Endothelial cell of umbilical vein (primary cell): ENCODE measurements around the gene BZW2. TPM values are rescaled to one million over a fixed set of nuclear protein-coding genes. Genes with fewer than 3 reads are reported as not detected.

Experiments
- BruUV-seq: library from RNA; stranded (reverse); fragments of 400-500 nt; replicated peaks from 2 replicates; lab custom pipeline; 2021; lab: Mats Ljungman, UMichigan
- CTCF ChIA-PET: fragments of 300-600, 350-600 bp; sonication (Branson Sonifier 250); formaldehyde crosslinking; loops from one replicate; lab custom pipeline; 2021; ENCODE audit warnings: antibody characterized with exemption, inconsistent platforms; lab: Charles Lee
- POLR2A ChIA-PET: fragments of 300-600, 350-600 bp; sonication (Branson Sonifier 250); formaldehyde crosslinking; loops from one replicate; lab custom pipeline; 2021; ENCODE audit warnings: antibody characterized with exemption, inconsistent platforms; lab: Charles Lee
- DNase-seq: peaks from one replicate; pipeline ENCODE4 v3.0.0-alpha.2; 2011; ENCODE audit warnings: low read depth, low spot score
- FAIRE-seq: peaks from 2 replicates; lab custom pipeline; 2011; peaks lifted over from hg19 to GRCh38; lab: Jason Lieb, UNC
- H2AFZ ChIP-seq: 2 replicates; pipeline ENCODE4 v1.6.0; 2012; ENCODE audit warnings: low read depth, low read length, control low read depth, inconsistent platforms
- H3K27ac ChIP-seq: 2 replicates; pipeline ENCODE4 v1.5.1; 2011; ENCODE audit warnings: low read depth, mild to moderate bottlenecking, control low read depth, low read length, moderate library complexity; ENCODE audit not compliant: insufficient read depth
- H3K27me3 ChIP-seq, 2 experiments: 2 replicates each; pipeline versions ENCODE4 v1.6.0 to v1.6.1; 2011; ENCODE audit warnings: low read length in 2 of 2, mixed read lengths in 1 of 2; ENCODE audit not compliant: control insufficient read depth in 2 of 2, insufficient read depth in 2 of 2
- H3K36me3 ChIP-seq, 2 experiments: 2 replicates in 1 of 2; 3 replicates in 1 of 2; pipeline ENCODE4 v1.5.1; 2011; ENCODE audit warnings: low read length in 2 of 2, mild to moderate bottlenecking in 1 of 2, moderate library complexity in 1 of 2; ENCODE audit not compliant: control insufficient read depth in 2 of 2, insufficient read depth in 2 of 2; ENCODE audit errors: extremely low read depth in 1 of 2
- H3K4me1 ChIP-seq: 3 replicates; pipeline ENCODE4 v1.5.1; 2011; ENCODE audit warnings: mild to moderate bottlenecking, low read length; ENCODE audit not compliant: control insufficient read depth, insufficient read depth; ENCODE audit errors: extremely low read depth
- H3K4me2 ChIP-seq: 2 replicates; pipeline ENCODE4 v1.6.1; 2011; ENCODE audit warnings: low read length, control low read depth, mixed read lengths; ENCODE audit not compliant: insufficient read depth
- H3K4me3 ChIP-seq, 3 experiments: fragments of 200-600 bp in 1 of 3; sonication (generic), shearing (Covaris generic) in 1 of 3; replicated peaks in 1 of 3; 2 replicates each; pipeline ENCODE4 v1.5.1; 2011 to 2016; ENCODE audit warnings: control low read depth in 3 of 3, low read length in 3 of 3, mild to moderate bottlenecking in 2 of 3, inconsistent platforms in 1 of 3, low read depth in 1 of 3, moderate library complexity in 1 of 3; ENCODE audit not compliant: insufficient read depth in 1 of 3
- H3K79me2 ChIP-seq: 2 replicates; pipeline ENCODE4 v1.6.0; 2012; ENCODE audit warnings: low read length, inconsistent platforms; ENCODE audit not compliant: control insufficient read depth, insufficient read depth
- H3K9ac ChIP-seq: replicated peaks from 2 replicates; pipeline ENCODE3; 2011; ENCODE audit warnings: low read length, control low read depth; ENCODE audit not compliant: insufficient read depth; ENCODE audit errors: extremely low read depth
- H3K9me1 ChIP-seq: replicated peaks from 3 replicates; pipeline ENCODE4 v1.6.0; 2011; ENCODE audit warnings: mild to moderate bottlenecking, low read length; ENCODE audit not compliant: control insufficient read depth, insufficient read depth; ENCODE audit errors: extremely low read depth
- H3K9me3 ChIP-seq: replicated peaks from 2 replicates; pipeline ENCODE4 v1.5.1; 2012; ENCODE audit warnings: low read length, inconsistent platforms; ENCODE audit not compliant: control insufficient read depth, insufficient read depth
- H4K20me1 ChIP-seq: replicated peaks from 2 replicates; pipeline ENCODE3; 2011; ENCODE audit warnings: mild to moderate bottlenecking, low read length; ENCODE audit not compliant: control insufficient read depth, insufficient read depth; ENCODE audit errors: extremely low read depth
- EZH2 ChIP-seq: IDR thresholded peaks from 2 replicates; pipeline ENCODE4 v1.6.1; 2012; ENCODE audit warnings: borderline replicate concordance, low read depth, mild to moderate bottlenecking, moderate library complexity, low read length, inconsistent platforms; ENCODE audit not compliant: severe bottlenecking
- FOS ChIP-seq: IDR thresholded peaks from 2 replicates; pipeline ENCODE4 v1.6.1; 2011; ENCODE audit warnings: mild to moderate bottlenecking, low read length, moderate library complexity, borderline replicate concordance; ENCODE audit not compliant: insufficient read depth
- GATA2 ChIP-seq: IDR thresholded peaks from 2 replicates; pipeline ENCODE4 v1.7.0; 2011; ENCODE audit warnings: low read depth, mild to moderate bottlenecking, moderate library complexity, mixed read lengths, low read length; ENCODE audit not compliant: insufficient read length, insufficient read depth
- JUN ChIP-seq: IDR thresholded peaks from 2 replicates; pipeline ENCODE4 v1.6.1; 2011; ENCODE audit warnings: borderline replicate concordance, low read depth; ENCODE audit not compliant: insufficient read length, insufficient read depth
- MYC ChIP-seq: IDR thresholded peaks from one replicate; pipeline ENCODE4 v1.6.1; 2011; ENCODE audit warnings: mild to moderate bottlenecking, low read depth, low read length
- POLR2A ChIP-seq: IDR thresholded peaks from 2 replicates; pipeline ENCODE4 v1.6.1; 2012; ENCODE audit warnings: low read depth, mild to moderate bottlenecking, control low read depth, low read length
- POLR2AphosphoS5 ChIP-seq: IDR thresholded peaks from 2 replicates; pipeline ENCODE4 v1.6.1; 2012; ENCODE audit warnings: low read depth, mild to moderate bottlenecking, control low read depth, low read length, moderate library complexity; ENCODE audit not compliant: insufficient read depth
- dilution Hi-C: fragments of 300-500 bp; cut with MboI; formaldehyde crosslinking; loops from one replicate; pipeline ENCODE4 v1.15.0; 2019; ENCODE audit warnings: low sequenced_read_pairs; ENCODE audit not compliant: extremely low pct_ligation_motif_present
- intact Hi-C: fragments of 100-400 bp; cut with micrococcal nuclease; formaldehyde crosslinking; loops from one replicate; pipeline ENCODE4 v1.10.0; 2022
- polyA plus RNA-seq, 4 experiments: library from polyadenylated mRNA; depleted of rRNA in 3 of 4; stranded (reverse) in 3 of 4; unstranded in 1 of 4; fragments of >200 nt; gene quantifications; 2 replicates each; pipeline versions ENCODE4 v1.2.1 to v1.2.3, GENCODE V29; 2011 to 2012; ENCODE audit warnings: missing spikeins in 1 of 4
- total RNA-seq: library from RNA; stranded (reverse); gene quantifications from 2 replicates; pipeline ENCODE4 v1.2.3, GENCODE V29; 2021
- TF ChIP-seq, protein P1 (sequence below), 2 donors: IDR thresholded peaks; 1 replicate in 1 of 2; 2 replicates in 1 of 2; pipeline ENCODE4 v1.5.1; 2011; ENCODE audit warnings: low read length in 2 of 2, mild to moderate bottlenecking in 2 of 2, moderate library complexity in 2 of 2, control low read depth in 1 of 2, inconsistent platforms in 1 of 2, low read depth in 1 of 2; ENCODE audit not compliant: insufficient read depth in 1 of 2; ENCODE audit errors: extremely low read depth in 1 of 2
- TF ChIP-seq, protein P2 (sequence below): IDR thresholded peaks from 2 replicates; pipeline ENCODE4 v1.6.1; 2011; ENCODE audit not compliant: insufficient read depth, insufficient read length

The BZW2 gene
- total and polyA plus RNA-seq, 2 donors (not counting 3 experiments of a cell fraction or from before 2014, with no cell fraction given), result 39.7 to 106 TPM

DNA sequence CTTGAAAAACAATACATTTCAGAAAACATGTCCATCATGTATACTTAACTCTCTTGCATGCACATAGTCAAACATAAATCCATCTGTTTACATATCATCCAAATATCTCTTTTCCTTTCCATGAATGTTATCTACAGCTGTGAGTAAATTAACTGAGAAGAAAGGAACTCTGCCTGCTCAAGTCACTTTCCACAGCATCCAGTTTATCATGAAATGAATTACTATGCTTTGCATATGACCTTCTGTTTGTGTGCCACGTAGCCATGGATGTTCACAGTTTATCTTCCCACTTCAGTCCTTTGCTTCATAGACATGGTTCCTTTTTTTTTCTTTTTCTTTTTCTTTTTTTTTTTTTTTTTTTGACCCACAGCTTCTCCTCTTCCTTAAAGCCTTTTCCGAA lies 39.6 kb downstream of the BZW2 start:
- H3K4me1 ChIP-seq, result no peaks in the 10 kb centered on the region
- CTCF ChIA-PET, result interaction anchor here (0.8 kb wide), 1 partner anchor 233 kb away, joined by 3 read pairs; no protein-coding TSS in a partner anchor
- TF ChIP-seq MYC, result no peak
- no peak for TF ChIP-seq FOS
- TF ChIP-seq, protein P1, sequence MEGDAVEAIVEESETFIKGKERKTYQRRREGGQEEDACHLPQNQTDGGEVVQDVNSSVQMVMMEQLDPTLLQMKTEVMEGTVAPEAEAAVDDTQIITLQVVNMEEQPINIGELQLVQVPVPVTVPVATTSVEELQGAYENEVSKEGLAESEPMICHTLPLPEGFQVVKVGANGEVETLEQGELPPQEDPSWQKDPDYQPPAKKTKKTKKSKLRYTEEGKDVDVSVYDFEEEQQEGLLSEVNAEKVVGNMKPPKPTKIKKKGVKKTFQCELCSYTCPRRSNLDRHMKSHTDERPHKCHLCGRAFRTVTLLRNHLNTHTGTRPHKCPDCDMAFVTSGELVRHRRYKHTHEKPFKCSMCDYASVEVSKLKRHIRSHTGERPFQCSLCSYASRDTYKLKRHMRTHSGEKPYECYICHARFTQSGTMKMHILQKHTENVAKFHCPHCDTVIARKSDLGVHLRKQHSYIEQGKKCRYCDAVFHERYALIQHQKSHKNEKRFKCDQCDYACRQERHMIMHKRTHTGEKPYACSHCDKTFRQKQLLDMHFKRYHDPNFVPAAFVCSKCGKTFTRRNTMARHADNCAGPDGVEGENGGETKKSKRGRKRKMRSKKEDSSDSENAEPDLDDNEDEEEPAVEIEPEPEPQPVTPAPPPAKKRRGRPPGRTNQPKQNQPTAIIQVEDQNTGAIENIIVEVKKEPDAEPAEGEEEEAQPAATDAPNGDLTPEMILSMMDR (IDR thresholded peaks at IDR 0.05; ENCODE audit: extremely low read depth in 1 of 2, insufficient read depth in 1 of 2, low read depth in 1 of 2, low read length in 2 of 2), result no peak
- TF ChIP-seq, protein P2, sequence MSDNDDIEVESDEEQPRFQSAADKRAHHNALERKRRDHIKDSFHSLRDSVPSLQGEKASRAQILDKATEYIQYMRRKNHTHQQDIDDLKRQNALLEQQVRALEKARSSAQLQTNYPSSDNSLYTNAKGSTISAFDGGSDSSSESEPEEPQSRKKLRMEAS, result no peak
- no peak for TF ChIP-seq EZH2
- TF ChIP-seq POLR2A, result no peak
- H3K4me3 ChIP-seq, result no peak overlapping the region
- peaks cover 3% of the 10 kb centered on the region for H3K79me2 ChIP-seq
- no peaks in the 10 kb centered on the region for H4K20me1 ChIP-seq
- POLR2A ChIA-PET, result no interaction called here
- FAIRE-seq, result no peak
- H3K9ac ChIP-seq, result no peak overlapping the region
- intact Hi-C loops, result no loop called here
- peaks cover 12 to 19% of the 10 kb centered on the region in 2 experiments for H3K36me3 ChIP-seq
- H3K9me3 ChIP-seq, result no peaks in the 10 kb centered on the region
- no peak overlapping the region for H3K27ac ChIP-seq
- H3K27me3 ChIP-seq, result no peaks in the 10 kb centered on the region
- DNase-seq, result no peak
- no TSS peak for BruUV-seq
- no peak overlapping the region for H3K4me2 ChIP-seq
- dilution Hi-C loops, result no loop called here
- no peaks in the 10 kb centered on the region for H3K9me1 ChIP-seq
- H2AFZ ChIP-seq, result no peak overlapping the region

- DNase-seq, result no peak
- TF ChIP-seq, protein P2, result no peak
- TF ChIP-seq, protein P1 (IDR thresholded peaks at IDR 0.05; ENCODE audit: extremely low read depth in 1 of 2, insufficient read depth in 1 of 2, low read depth in 1 of 2, low read length in 2 of 2), result no peak
- no peak for TF ChIP-seq FOS
- TF ChIP-seq MYC, result no peak
- no peak for TF ChIP-seq EZH2
- no peak for TF ChIP-seq POLR2A
- no peak for TF ChIP-seq GATA2
- no peak for TF ChIP-seq POLR2AphosphoS5
- TF ChIP-seq JUN, result no peak
- Histone ChIP-seq H2AFZ (no peak overlapping the region), H3K9me3 (no peaks in the 10 kb centered on the region), H3K4me3 (no peak overlapping the region), H3K79me2 (no peaks in the 10 kb centered on the region), H3K36me3 (peaks cover 11 to 13% of the 10 kb centered on the region in 2 experiments), H3K27ac (no peak overlapping the region), H3K4me2 (no peak overlapping the region), H3K27me3 (no peaks in the 10 kb centered on the region), H3K9me1 (no peaks in the 10 kb centered on the region), H3K4me1 (no peaks in the 10 kb centered on the region), H3K9ac (no peak overlapping the region), H4K20me1 (no peaks in the 10 kb centered on the region)
- ChIA-PET CTCF (interaction anchor here (0.8 to 2.4 kb wide), 7 partner anchors 9 to 230 kb away, joined by 3 to 5 read pairs (median 3); no protein-coding TSS in a partner anchor), POLR2A (interaction anchor here (0.6 kb wide), 1 partner anchor 252 kb away, joined by 3 read pairs; no protein-coding TSS in a partner anchor)
- dilution Hi-C loops (no loop called here), intact Hi-C loops (no loop called here)
- no TSS peak for BruUV-seq
- no peak for FAIRE-seq
Measured at GRCh38 chr7:16688249-16688648, 42.3 kb downstream of the BZW2 start.
